ENCODE results near the gene FASTKD3. TPM values are rescaled to one million over a fixed set of nuclear protein-coding genes. Genes with fewer than 3 reads are reported as not detected.

FASTKD3 gene
- polyA plus RNA-seq, 3 donors = 7.2 to 15.5 (median 10.7) TPM

DNA sequence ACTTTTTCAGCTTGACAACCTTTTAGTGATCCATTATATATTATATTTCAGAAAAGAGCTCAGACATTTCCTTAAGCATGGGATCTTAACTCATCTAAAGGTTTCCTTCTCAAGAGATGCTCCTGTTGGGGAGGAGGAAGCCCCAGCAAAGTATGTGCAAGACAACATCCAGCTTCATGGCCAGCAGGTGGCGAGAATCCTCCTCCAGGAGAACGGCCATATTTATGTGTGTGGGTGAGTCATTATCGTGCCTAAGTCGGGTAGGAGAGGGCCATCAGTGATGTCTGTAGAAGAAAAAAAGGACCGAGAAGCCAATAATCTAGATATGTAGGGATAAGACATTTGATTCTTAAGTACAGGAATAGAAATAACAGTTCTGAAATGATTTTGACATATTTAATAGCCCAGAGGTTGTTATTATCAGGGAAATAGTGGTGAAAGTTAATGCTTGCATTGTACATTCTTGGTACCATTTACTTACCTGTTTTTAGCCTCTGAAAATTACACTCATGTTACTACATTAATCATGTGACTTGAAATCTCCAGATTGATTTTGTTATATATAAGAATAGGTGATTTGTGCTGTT lies 28.3 kb upstream of the FASTKD3 start:
- intact Hi-C loops (cut with micrococcal nuclease) = no loop called here

DNA sequence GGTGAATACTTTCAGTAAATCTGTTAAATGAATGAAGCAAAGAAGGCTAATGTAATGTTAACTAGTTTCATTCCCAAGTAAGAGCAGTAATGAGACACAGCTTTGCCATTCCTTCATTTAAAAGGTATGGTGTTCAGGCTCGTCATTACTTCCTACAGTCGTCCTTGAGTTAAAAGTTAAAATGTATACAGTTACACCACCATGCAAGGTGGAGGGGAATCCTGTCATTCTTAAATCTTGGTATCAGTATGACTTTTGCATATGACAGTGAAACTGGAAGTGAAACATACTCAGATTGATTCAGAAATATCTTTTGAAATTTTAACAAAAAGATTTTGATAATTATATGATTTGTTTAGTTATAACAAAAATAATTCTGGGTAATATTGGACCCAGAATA lies 26.0 kb upstream of the FASTKD3 start:
- TF ChIP-seq, protein P1, sequence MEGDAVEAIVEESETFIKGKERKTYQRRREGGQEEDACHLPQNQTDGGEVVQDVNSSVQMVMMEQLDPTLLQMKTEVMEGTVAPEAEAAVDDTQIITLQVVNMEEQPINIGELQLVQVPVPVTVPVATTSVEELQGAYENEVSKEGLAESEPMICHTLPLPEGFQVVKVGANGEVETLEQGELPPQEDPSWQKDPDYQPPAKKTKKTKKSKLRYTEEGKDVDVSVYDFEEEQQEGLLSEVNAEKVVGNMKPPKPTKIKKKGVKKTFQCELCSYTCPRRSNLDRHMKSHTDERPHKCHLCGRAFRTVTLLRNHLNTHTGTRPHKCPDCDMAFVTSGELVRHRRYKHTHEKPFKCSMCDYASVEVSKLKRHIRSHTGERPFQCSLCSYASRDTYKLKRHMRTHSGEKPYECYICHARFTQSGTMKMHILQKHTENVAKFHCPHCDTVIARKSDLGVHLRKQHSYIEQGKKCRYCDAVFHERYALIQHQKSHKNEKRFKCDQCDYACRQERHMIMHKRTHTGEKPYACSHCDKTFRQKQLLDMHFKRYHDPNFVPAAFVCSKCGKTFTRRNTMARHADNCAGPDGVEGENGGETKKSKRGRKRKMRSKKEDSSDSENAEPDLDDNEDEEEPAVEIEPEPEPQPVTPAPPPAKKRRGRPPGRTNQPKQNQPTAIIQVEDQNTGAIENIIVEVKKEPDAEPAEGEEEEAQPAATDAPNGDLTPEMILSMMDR (IDR thresholded peaks at IDR 0.05) = no peak
- no peak overlapping the region for H2AFZ ChIP-seq (ENCODE audit: insufficient read depth, low read depth, low read length, poor library complexity, severe bottlenecking)
- no CpG with 5 or more reads among the region's 2 CpGs for WGBS (ENCODE audit: insufficient coverage)
- no peaks in the 10 kb centered on the region for H3K9me3 ChIP-seq (replicated peaks in 1 of 2; ENCODE audit: control insufficient read depth in 1 of 2, insufficient read depth in 1 of 2, low read length in 2 of 2)
- H3K4me2 ChIP-seq (replicated peaks; ENCODE audit: extremely low read depth, low read length, poor library complexity, severe bottlenecking) = no peak overlapping the region
- DNase-seq = no peak
- intact Hi-C loops (cut with micrococcal nuclease) = no loop called here
- no peaks in the 10 kb centered on the region for H4K20me1 ChIP-seq (ENCODE audit: insufficient read depth, low read length)
- H3K4me3 ChIP-seq (replicated peaks in 1 of 3; ENCODE audit: low read depth in 2 of 3, low read length in 3 of 3) = no peak overlapping the region
- Mint-ChIP-seq H3K4me3 (no peak overlapping the region), H3K36me3 (peaks cover 85 to 90% of the 10 kb centered on the region in 2 donors), H3K4me1 (no peaks in the 10 kb centered on the region), H3K9me3 (peaks cover 0 to 3% (median 0%) of the 10 kb centered on the region in 7 donors), H3K27ac (no peak overlapping the region), H3K27me3 (ENCODE audit: low read depth in 3 of 3) (no peaks in the 10 kb centered on the region)
- no peaks in the 10 kb centered on the region for H3K79me2 ChIP-seq (ENCODE audit: insufficient read depth, low read length)
- no peaks in the 10 kb centered on the region for H3K4me1 ChIP-seq (ENCODE audit: control insufficient read depth in 1 of 2, insufficient read depth in 2 of 2, low read length in 2 of 2)
- H3K27me3 ChIP-seq (ENCODE audit: control insufficient read depth in 2 of 2, insufficient read depth in 2 of 2, low read length in 2 of 2) = no peaks in the 10 kb centered on the region
- peaks cover 89 to 99% of the 10 kb centered on the region in 2 donors for H3K36me3 ChIP-seq (replicated peaks in 1 of 2; ENCODE audit: control insufficient read depth in 1 of 2, insufficient read depth in 2 of 2, low read length in 2 of 2)
- no peak overlapping the region for H3K9ac ChIP-seq (ENCODE audit: insufficient read depth, low read length, poor library complexity, severe bottlenecking)
- H3K27ac ChIP-seq (ENCODE audit: low read depth in 1 of 2, low read length in 2 of 2) = no peak overlapping the region

More for the DNA sequence above, 28.3 kb upstream of the FASTKD3 start:
- Histone ChIP-seq H3K9ac (ENCODE audit: insufficient read depth, low read length, poor library complexity, severe bottlenecking) (no peak overlapping the region), H3K4me3 (replicated peaks in 1 of 3; ENCODE audit: low read depth in 2 of 3, low read length in 3 of 3) (no peak overlapping the region), H4K20me1 (ENCODE audit: insufficient read depth, low read length) (no peaks in the 10 kb centered on the region), H3K27me3 (ENCODE audit: control insufficient read depth in 2 of 2, insufficient read depth in 2 of 2, low read length in 2 of 2) (no peaks in the 10 kb centered on the region), H3K79me2 (ENCODE audit: insufficient read depth, low read length) (no peaks in the 10 kb centered on the region), H3K4me2 (replicated peaks; ENCODE audit: extremely low read depth, low read length, poor library complexity, severe bottlenecking) (no peak overlapping the region), H3K9me3 (replicated peaks in 1 of 2; ENCODE audit: control insufficient read depth in 1 of 2, insufficient read depth in 1 of 2, low read length in 2 of 2) (no peaks in the 10 kb centered on the region), H2AFZ (ENCODE audit: insufficient read depth, low read depth, low read length, poor library complexity, severe bottlenecking) (no peak overlapping the region), H3K36me3 (replicated peaks in 1 of 2; ENCODE audit: control insufficient read depth in 1 of 2, insufficient read depth in 2 of 2, low read length in 2 of 2) (peaks cover 98 to 100% of the 10 kb centered on the region in 2 donors), H3K27ac (ENCODE audit: low read depth in 1 of 2, low read length in 2 of 2) (no peak overlapping the region), H3K4me1 (ENCODE audit: control insufficient read depth in 1 of 2, insufficient read depth in 2 of 2, low read length in 2 of 2) (no peaks in the 10 kb centered on the region)
- peaks cover 0 to under 1% (median 0%) of the 10 kb centered on the region in 3 donors for H3K27me3 Mint-ChIP-seq (ENCODE audit: low read depth in 3 of 3)
- H3K4me1 Mint-ChIP-seq = no peaks in the 10 kb centered on the region
- DNase-seq = no peak
- H3K36me3 Mint-ChIP-seq = peaks cover 87% of the 10 kb centered on the region in 2 donors
- WGBS (ENCODE audit: insufficient coverage) = 94% methylated on average over 5 of the region's 5 CpGs
- no peak overlapping the region for H3K4me3 Mint-ChIP-seq
- TF ChIP-seq, protein P1 (IDR thresholded peaks at IDR 0.05) = no peak
- peaks cover 0 to 1% (median 0%) of the 10 kb centered on the region in 7 donors for H3K9me3 Mint-ChIP-seq
- H3K27ac Mint-ChIP-seq = no peak overlapping the region
